Measurements from ENCODE around the gene PSMA6. TPM values are rescaled to one million over a fixed set of nuclear protein-coding genes. Genes with fewer than 3 reads are reported as not detected.
"Not testable (repeated sequence)": the region's sequence is repeated elsewhere in the genome, so short reads cannot be mapped to it uniquely, and the experiment has no call there.

Gene PSMA6
- polyA plus RNA-seq, 4 donors, result 126 to 196 (median 175) TPM

DNA sequence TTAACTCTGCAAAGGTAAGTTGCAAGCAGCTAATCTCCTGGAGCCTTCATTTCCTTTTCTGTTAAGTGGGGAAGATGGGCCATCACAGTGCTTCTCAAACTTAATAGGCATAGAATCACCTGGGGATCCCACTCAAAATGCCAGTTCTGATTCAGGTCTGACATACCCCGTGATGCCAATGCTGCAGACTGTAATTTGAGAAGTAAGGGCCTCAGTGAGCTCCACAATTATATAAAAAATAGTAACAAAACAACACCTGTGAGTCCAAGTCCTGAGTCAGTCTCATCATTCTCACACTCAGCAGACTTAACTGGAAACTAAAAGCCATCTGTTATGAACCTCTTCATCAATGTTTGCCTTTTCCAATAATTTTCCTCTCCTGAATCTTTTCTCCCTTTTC lies 10.8 kb upstream of the PSMA6 start:
- DNase-seq (ENCODE audit: low read depth in 4 of 4, low spot score in 3 of 4), result no peak

DNA sequence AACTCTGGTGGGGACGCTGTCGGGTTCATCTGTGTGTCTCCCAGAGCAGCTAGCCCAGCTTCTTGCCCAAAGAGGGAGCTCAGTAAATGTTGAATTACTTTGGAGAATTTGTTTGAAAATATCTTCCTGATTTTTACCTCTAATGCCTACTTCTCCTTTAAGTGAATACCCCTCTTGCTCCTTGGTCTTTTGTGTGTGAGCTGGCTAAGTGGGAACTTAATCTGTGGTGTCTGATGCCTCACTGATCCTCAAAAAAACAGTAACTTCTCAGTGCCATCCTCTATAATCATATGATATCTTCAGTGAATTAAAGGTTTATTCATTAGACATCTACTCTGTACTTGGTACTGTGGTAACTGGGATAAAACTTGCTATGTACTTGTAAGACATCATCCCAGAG lies 7.7 kb upstream of the PSMA6 start:
- DNase-seq (ENCODE audit: low read depth in 4 of 4, low spot score in 3 of 4), result no peak

GRCh38 chr14:35285168-35286002 lies 6.8 kb upstream of the PSMA6 start:
- DNase-seq (ENCODE audit: low read depth in 4 of 4, low spot score in 3 of 4), result no peak

DNA sequence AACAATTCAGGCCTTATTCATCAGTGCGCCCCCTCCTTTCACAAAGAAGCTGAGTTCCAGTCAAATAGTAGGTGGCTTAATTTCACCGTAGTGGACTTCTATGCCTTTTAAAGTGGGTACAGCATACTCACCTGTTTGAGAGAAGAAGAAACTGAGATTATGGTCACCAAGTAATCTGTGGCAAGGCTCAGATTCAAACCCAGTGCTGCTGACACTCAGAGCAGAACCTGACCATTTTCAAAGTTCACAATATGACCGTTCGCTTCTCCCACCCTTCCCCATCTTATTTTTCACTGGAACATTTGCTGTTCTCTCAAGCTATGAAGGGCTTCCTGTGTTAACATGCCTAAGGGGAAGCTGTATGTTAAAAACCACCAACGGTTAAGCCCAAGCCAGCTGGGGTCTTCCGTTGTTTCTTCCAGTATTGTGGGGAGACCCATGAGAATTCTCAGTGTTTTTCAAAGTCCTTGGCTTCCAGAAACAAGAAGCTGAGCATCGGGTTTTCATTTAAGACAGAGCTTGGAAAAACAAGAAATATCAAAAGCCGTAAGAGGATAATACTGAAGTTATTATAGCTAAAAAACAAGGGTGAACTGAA lies 6.1 kb upstream of the PSMA6 start:
- DNase-seq (ENCODE audit: low read depth in 4 of 4, low spot score in 3 of 4), result no peak

- no peak for DNase-seq (ENCODE audit: low read depth in 4 of 4, low spot score in 3 of 4)
Measured at GRCh38 chr14:35286707-35287106, 5.5 kb upstream of the PSMA6 start.

DNA sequence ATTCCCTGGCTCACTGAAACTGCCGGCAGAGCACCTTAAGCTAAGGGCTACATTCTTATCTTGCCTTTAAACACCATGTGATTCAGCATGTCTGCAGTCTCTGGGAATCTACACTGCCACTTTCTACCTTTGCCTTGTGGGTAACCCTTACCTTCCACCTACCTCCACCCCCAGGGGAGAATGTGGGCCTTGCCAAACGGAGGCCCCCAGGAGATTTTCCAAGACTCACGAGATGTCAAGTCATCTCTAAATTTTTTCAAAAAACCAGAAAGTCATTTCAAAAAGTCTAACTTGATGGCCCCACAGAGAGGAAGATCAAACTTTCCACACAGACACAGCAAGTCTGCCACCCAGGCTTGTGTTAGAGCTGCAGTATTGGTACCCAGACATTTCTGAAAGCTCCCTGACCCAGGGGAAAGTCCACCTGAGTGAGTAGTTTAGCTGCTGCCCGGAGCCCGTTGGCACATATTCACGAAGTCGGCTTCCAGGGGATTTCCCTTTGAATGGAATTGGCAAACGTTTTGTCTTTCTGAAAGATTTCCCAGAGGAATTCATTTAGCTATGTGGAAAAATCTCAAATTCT lies 4.7 kb upstream of the PSMA6 start:
- no peak for DNase-seq (ENCODE audit: low read depth in 4 of 4, low spot score in 3 of 4)

DNA sequence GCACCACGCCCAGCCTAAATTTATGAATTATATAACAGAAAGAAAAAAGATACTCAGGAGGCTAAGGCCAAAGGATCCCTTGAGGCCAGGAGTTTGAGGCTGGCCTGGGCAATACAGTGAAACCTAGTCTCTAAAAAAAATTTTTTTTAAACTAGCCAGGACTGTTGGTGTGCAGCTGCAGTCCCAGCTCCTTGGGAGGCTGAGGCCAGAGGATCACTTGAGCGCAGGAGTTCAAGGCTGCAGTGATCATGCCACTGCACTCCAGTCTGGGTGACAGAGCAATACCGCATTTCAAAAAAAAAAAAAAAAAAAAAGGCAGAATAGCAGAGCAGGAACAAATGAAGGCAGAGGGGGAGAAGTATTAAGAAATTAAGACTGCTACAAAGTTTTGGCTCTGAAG lies 2.6 kb upstream of the PSMA6 start:
- DNase-seq (ENCODE audit: low read depth in 4 of 4, low spot score in 3 of 4), result no peak

DNA sequence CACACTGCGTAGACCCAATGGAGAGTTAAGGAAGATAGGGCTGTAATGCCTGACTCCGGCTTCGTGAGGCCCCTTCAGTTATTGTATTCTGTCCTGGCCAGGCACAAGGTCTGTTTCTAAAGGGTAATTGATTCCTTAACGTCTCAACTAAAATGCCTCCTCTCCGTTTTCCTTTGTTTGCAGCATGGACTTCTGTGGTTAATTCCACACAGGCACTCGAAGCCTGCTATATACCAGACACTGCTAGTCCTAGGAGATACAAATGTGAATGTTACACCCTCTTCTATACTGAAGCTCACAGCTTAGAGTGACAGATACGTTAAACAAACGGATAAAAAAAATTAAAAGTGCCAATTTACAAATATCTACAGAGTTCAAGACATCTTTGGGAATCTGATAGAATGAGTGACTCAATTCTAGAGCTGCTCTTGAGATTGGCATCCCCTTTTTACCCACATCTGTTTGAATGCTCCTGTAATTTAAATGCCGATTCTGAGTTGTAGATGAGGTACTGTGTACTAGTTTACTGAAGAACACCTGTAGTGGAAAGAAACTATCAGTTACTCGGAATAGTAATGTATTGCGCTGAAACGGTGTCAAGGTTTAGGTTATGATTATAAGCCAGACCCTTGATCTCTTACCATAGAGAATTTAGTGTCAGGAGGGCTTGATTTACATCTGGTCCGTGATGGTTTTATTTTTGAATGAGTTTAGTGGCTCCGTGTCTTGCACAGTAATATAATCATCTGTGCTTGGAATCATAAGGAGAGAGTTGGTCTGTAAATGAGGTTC lies 784 bp downstream of the PSMA6 start:
- DNase-seq (ENCODE audit: low read depth in 4 of 4, low spot score in 3 of 4), result no peak

GRCh38 chr14:35295845-35296161 lies 3.6 kb downstream of the PSMA6 start:
- no peak for DNase-seq (ENCODE audit: low read depth in 4 of 4, low spot score in 3 of 4)

DNA sequence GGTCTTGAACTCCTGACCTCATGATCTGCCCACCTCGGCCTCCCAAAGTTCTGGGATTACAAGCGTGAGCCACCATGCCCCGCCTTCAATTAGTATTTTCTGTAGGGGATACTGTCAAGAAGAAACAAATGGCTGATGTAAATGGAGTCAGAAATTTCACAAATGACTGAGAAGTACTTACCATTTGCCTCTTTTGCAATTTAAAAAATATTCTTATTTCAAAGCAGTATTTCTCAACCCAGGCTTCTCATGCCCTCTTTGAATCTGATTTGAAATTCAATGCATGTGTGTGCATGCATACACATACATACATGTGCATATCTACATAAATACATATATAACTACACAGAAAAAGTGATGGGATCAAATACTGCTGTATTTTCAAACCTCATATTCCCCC lies 4.4 kb downstream of the PSMA6 start:
- DNase-seq (ENCODE audit: low read depth in 4 of 4, low spot score in 3 of 4), result no peak

- DNase-seq (ENCODE audit: low read depth in 4 of 4, low spot score in 3 of 4), result no peak
Measured at GRCh38 chr14:35297706-35298105, 5.5 kb downstream of the PSMA6 start.

DNA sequence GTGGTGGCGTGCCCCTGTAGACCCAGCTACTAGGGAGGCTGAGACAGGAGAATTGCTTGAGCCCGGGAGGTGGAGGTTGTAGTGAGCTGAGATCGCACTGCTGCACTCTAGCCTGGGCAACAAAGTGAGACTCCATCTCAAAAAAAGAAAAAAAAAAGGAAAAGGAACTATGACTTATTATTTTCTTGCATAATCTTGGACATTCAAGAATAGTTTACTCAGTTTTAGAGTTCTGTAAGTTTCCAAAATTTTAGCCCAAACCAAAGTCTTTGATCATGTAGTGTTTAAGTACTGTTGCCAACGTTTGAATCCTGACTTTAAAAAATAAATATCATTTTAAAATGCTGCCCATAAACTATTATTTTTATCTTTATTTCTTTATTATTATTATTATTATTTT lies 6.2 kb downstream of the PSMA6 start:
- no peak for DNase-seq (ENCODE audit: low read depth in 4 of 4, low spot score in 3 of 4)

- DNase-seq (ENCODE audit: low read depth in 4 of 4, low spot score in 3 of 4), result no peak
Measured at GRCh38 chr14:35299708-35300107, 7.5 kb downstream of the PSMA6 start.

DNA sequence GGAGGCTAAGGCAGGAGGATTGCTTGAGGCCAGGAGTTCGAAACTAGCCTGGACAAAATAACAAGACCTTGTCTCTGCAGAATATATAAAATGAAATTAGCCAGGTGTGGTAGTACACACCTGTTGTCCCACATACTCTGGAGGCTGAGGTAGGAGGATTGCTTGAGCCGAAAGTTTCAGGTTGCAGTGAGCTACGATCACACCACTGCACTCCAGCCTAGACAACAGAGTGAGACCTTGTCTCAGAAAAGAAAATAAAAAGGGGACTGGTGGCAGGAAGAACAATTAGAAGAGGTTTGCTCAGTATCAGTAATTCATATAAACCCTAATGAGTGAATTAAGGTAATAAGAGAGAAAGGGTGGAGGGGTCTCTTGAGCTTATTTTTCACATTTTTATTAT lies 8.0 kb downstream of the PSMA6 start:
- DNase-seq (ENCODE audit: low read depth in 4 of 4, low spot score in 3 of 4), result no peak

DNA sequence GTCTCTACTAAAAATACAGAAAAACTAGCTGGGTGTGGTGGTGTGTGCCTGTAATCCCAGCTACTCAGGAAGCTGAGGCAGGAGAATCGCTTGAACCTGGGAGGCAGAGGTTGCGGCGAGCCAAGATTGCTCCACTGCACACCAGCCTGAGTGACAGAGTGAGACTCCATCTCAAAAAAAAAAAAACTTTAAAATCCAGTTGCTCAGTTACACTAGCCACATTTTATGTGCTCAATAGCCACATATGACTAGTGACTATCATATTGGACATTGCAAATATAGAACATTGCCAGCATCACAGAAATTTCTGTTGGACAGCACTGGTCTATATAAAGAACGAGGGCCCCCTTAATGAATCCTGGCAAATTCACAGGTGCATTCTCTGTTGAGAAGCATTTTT lies 9.2 kb downstream of the PSMA6 start:
- DNase-seq (ENCODE audit: low read depth in 4 of 4, low spot score in 3 of 4), result not testable (repeated sequence)

- DNase-seq (ENCODE audit: low read depth in 4 of 4, low spot score in 3 of 4), result no peak
Measured at GRCh38 chr14:35301735-35302528, 9.8 kb downstream of the PSMA6 start.

DNA sequence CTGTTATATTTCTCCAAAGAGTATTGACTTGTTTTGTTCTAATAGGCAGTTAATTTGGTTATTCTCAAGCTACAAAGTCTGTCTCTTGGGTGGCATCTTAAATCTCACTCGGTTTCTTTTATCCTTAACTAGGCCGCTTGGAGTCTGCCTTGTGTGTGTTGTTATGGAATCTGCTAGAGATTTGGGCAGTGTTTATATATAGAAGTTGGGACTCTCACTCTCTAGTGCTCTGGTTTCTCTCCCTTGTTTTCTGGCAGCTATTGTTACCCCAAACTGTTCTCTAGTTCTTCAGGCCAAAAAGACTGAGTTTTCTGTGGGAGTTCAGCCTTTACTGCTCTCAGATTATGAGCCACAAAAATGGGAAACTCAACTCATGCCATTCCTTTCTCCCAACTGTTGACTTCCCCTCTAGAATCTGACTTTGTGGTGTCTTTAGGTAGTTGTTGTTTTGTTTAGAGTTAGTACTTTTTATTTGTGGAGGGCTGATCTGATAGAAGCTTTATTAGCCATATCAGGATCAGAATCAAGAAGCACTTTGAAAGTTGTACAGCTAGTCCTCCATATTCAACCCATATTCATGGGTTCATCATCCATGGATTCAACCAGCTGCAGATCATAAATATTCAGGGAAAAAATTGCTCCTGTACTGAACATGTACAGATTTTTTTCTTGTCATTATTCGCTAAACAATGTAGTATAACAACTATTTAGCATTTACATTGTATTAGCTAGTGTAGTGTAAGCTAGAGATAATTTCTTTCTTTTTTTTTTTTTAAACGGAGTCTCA lies 11.2 kb downstream of the PSMA6 start:
- no peak for DNase-seq (ENCODE audit: low read depth in 4 of 4, low spot score in 3 of 4)

- no peak for DNase-seq (ENCODE audit: low read depth in 4 of 4, low spot score in 3 of 4)
Measured at GRCh38 chr14:35304812-35305462, 12.8 kb downstream of the PSMA6 start.

DNA sequence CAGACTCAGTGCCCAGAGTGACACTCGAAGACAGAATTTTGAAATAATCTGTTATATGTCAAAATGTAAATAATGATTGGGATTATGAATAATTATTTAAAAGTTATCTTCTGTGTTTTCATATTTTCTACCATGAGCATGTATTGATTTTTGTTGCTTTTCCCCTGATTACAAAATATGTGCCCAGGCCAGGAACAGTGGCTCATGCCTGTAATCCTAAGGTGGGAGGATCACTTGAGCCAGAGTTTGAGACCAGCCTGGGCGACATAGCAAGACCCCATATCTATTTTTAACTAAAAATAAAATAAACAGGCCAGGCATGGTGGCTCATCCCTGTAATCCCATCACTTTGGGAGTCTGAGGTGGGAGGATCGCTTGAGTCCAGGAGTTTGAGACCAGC lies 13.5 kb downstream of the PSMA6 start:
- no peak for DNase-seq (ENCODE audit: low read depth in 4 of 4, low spot score in 3 of 4)

Data from left renal pelvis (tissue), 4 donors.